HG03439 (cell line): ENCODE measurements around the gene HACL1.
"Not testable (repeated sequence)": the region's sequence is repeated elsewhere in the genome, so short reads cannot be mapped to it uniquely, and the experiment has no call there.

Source experiments
- ATAC-seq: cut with Tn5 transposase; IDR thresholded peaks from one replicate; pipeline ENCODE4 v1.9.1; 2021; ENCODE audit warnings: mild to moderate bottlenecking, moderate library complexity; ENCODE audit not compliant: unreplicated experiment

The HACL1 gene

DNA sequence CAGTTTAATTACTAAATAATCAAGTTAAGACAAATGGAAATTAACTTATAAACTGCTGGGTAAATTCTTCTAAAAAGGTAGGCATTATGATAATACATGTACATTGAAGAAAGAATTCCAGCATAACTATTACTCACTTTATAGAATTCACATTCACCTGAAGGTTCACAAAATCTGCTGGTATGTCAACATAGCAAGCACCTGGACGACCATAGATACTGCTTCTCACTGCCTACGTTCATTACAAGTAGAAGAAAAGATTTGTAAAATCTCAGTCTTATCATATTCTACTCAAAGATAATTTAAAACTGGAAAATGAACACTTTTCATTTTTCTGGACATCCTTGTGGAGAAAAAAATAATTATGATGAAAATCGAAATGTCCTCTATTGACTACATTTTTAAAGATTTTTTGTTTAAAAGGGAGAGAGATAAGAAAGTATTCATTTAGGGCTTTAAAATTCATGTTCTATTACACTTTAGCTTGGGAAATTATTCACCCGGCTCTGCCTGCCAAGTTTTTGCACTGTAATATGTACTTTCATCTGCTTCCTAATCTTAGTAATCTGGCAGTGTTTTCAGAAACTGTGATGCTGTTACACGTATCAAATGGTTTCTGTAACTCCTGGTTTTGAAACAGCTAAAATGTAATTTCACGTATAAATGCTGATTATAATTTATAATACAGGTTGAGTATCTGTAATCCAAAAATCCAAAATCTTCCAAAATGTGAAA lies 16.1 kb downstream of the HACL1 start:
- ATAC-seq = no peak

DNA sequence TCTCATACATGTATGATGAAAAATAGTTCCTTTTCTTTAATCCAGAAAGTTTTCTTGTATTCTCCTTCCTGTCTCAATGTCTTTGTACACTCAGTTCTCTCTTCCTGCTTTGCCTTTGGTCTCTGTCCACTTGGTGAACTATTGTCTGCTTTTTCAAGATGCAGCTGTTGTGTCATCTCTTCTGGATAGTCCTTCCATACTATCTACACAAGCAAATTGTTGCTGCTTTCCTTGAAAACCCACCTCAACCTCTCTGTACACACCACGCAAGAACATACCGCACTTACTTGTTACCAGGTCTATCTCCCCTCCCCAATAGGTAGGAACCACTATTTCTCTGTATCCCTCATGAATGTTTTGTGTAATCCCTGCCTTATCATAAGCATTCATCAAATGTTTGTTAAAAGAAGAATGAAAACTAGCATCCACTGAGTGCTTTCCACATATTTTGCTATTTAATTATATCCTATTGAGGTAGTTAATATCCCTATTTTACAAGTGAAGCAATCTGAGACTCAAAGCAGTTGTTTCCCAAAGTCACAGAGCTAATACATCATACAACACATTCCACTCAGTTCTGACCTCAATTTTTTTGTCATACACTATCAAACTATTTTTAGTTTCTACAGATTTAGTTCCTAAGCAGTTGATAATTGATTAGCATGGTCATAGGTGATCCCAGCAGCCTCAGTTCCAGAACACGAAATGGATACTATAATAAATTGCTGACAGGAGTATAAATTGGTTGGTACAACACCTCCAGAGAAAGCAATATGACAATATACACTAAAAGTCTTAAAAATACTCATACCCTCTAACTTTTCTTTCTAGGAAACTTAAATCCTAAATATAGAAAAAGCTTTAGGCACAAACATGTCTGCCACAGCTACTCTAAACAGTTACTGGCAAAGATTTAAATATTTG lies 19.6 kb downstream of the HACL1 start:
- ATAC-seq = no peak

DNA sequence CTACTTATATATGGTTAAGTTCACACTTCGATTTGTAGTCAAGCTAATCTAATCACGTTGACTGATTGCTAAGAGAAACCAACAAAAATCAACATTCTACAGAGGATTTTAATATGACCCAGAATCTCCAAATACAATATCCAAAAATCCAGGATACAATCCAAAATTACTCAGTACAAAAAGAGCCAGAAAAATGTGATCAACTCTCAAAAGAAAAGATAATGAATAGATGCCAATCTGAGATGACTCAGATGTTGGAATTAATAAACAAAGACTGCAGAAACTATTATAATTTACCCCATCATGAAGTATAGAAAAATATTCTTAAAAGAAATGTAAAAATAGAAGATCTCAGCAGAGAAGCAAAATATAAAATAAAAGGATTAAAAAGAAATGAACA lies 22.3 kb downstream of the HACL1 start:
- ATAC-seq = no peak

DNA sequence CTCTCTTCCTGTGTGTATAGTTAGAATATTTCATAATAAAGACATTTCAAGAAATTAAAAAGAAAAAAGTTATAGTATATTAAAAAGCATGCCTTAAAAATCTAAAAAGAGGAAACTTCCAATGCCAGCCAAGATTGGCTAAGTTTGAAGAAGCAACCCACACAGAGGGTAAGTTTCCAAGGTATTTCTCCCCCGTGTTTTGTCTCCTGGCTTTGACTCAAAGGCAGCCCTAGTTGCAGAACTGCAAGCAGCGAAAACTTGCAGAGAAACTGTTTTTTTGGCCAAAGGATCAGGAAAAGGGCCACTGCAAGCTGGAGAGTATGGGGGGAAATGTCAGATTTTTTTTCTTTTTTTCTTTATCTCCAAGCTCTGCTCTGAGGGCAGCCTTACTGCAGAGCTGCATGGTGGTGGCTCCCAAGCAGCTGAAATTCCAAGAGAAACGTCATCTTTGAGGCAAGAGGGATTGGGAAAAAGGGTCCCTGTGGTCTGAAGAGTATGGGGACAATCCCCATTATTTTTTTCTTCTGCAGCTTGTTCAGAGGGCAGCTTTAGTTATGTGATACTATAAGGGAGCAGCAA lies 23.0 kb downstream of the HACL1 start:
- ATAC-seq = no peak

DNA sequence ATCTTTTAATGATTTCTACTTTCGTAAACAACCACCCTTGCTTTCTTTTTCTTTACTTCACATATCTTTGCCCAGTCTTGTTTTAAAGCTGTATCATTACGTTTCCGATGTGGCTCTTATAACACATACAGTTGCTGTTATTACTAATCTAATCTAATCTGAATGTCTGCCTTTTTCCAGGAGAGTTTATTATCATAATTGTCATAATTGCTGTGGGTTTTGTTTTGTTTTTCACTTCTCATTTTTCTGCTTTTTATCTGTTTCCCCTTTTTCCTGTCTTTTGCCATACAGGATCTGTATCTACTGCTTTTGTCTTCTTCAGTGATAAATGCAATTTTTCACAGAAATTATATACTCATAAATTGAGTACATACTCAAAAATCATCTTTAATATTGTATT lies 24.9 kb downstream of the HACL1 start:
- ATAC-seq = no peak

DNA sequence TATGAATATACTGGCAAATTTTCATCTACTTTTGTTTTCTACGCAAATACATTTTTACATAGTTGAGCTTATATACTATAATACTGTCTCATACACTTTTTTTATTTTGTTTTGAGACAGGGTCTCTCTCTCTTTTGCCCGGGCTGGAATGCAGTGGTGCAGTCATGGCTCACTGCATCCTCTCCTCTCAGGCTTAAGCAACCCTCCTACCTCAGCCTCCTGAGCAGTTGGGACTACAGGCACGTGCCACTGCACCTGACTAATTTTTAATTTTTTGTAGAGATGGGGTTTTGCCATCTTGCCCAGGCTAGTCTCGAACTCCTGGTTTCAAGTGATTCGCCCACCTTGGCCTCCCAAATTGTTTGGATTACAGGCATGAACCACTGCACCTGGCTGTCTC lies 25.9 kb downstream of the HACL1 start:
- ATAC-seq = no peak

DNA sequence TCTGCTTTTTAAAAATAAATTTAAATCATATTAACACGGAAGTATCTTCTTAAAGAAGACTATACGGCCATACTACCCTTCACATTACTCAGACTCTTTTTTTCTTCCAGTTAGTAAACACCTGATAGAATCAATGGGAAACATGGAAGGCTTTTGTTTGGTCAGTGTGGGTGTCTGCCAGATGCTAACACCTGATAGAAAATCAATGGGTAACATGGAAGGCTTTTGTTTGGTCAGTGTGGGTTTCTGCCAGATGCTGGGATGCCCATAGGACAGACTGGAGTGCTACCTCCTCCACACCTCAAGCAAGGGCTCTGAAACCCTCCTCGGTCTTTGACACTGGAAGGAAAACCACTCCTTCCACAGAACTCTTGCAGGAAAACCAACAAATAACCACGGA lies 29.2 kb downstream of the HACL1 start:
- no peak for ATAC-seq

DNA sequence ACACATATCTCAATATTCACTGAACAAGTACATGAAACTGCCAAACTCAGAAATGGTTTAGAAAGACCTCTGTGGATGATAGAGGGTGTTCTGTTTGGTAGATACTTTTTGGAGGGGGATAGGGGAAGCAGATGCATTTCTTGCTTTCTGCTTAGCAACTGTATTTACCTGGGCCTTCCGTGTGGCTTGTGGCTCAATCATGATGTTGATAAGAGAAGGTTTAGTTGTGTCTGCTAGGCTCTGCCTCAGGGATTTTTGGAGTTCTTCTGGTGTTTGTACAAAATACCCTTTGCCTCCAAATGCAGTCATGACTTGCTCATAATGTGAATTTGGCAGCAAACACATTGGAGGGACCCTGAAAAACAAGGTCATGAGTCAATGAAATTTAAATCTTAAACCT lies 38.2 kb downstream of the HACL1 start:
- no peak for ATAC-seq

DNA sequence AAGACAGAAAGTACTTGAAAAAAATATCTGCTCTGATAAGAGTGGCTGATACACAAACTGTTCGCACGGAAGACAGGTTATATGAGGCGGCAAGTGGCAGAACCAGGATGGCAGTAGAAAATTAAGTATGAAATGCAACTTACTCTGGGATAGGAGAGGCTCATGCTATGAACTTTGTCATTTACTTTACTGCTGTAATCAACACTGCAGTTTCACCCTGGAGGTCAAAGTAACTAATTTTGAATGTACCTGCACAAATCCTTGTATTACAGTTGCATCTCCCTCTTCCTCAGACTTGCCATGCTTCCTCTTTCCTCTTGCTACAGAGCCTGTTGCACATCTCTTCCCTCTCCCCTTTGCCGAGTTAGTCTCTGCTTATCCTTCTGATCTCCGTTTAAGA lies 38.8 kb downstream of the HACL1 start:
- no peak for ATAC-seq

DNA sequence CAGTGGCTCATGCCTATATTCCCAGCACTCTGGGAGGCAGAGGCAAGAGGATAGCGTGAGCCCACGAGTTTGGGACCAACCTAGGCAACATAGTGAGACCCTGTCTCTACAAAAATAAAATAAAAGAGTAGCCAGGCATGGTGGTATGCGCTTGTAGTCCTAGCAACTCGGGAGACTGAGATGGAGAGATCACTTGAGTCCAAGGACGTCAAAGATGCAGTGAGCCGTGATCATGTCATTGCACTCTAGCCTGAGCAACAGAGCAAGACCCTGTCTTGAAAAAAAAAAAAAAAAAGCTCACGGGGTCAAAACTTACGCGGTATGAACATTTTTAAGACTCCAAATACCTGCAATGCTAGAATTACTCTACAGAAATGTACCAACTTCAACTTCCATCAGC lies 42.8 kb downstream of the HACL1 start:
- no peak for ATAC-seq

DNA sequence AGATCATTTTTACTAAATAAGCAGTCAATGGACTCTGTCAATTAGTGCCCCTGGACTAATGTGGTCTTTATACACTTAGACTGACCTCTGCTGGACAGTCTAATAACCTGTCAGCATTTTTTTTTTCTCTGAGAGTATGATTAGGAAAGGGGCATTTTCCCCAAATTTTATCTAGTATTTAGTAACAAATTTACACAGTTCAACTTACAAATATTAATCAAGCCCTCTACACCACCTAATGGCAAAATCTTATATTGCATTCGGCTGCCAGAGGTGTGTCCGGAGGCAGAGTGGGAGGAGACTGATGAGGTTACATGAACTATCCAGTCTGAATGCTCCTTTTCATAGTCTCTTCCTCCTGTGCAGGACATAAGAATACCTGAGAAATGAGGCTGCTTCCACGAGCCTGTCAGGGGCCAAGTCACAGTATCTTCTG lies 43.8 kb downstream of the HACL1 start:
- peak; percentile 58 for ATAC-seq

DNA sequence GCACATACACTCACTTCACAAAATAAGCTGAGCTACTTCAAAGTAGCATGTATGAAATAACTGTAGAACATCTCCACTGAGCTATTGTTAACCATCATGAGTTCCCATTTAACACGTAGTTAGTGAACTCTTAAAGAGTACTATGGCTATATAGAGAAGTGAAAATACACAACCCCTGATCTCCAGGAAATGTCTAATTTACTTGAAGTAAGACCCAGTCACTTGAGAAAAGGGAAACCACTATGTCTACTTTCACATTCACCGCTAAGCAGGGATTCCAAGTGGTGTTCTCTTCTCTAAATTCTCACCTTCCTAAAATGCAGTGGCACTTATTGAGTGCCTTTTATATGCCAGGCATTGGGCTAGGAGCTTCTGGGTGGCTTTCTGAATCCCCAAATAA lies 44.9 kb downstream of the HACL1 start:
- ATAC-seq = peak; percentile 78

DNA sequence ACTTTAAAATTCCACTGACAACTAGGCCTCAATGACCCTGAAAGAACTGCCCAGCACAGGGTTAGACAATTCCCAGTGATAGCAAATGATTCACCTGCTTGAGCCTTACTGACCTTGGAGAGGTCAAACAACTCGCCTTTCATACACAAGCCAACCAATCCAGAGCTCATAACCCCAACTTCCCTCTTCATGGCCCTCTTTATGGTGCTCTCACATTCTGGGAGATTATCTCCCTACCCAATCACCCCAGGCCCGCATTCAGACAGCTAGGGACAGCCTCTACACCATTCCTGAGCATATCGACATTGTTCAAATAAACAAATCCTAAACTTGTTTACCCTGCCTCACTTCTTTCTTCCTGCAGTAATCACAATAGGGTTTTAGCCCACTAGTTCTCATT lies 47.6 kb downstream of the HACL1 start:
- ATAC-seq = no peak

DNA sequence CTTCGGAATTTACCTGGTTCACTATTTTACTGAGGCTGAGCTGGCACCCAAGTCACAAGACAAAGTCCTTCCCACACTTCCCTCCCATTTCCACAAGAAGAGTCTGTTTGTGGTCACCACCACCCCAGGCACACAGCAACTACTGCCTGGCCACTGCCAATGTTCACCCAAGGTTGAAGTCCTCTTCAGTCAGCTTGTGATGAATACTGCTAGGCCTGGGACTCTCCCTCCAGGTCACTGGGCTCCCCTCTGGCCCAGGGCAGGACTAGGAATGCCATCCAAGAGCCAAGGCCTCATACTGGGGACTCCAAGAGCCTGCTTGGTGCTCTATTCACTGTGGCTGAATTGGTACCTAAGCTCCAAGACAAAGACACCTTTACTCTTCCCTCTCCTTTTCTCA lies 49.5 kb downstream of the HACL1 start:
- ATAC-seq = no peak

DNA sequence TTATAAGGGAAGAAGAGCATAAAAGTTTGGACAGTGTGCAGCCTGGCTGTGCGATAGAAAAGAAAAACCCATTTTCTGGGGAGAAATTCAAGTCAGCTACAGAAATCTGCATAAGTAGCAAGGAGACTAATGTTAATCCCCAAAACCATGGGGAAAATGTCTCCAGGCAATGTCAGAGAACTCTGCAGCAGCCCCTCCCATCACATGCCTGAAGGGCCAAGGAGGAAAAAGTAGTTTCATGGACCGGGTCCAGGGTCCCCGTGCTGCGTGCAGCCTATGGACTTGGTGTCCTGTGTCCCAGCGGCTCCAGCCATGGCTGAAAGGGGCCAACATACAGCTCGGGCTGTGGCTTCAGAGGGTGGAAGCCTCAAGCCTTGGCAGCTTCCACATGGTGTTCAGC lies 51.5 kb downstream of the HACL1 start:
- no peak for ATAC-seq

DNA sequence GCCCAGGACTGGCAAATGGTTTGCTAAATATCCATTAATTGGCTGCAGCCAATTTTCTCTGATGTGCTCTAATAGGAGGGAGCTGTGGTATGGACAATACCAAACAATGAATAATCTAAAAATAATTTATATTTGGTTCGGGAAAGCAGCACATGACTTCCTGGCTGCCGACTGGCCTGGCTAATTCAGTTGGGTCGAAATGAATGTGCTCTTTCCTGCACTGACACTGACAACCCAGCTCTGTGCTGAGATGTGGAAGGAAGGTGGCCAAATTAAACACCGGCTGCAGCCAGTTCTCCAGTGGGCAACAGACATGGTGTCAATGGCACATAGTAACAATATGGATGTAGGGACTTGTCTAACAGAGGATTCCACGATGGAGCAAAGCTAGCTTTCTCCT lies 58.8 kb downstream of the HACL1 start:
- no peak for ATAC-seq

DNA sequence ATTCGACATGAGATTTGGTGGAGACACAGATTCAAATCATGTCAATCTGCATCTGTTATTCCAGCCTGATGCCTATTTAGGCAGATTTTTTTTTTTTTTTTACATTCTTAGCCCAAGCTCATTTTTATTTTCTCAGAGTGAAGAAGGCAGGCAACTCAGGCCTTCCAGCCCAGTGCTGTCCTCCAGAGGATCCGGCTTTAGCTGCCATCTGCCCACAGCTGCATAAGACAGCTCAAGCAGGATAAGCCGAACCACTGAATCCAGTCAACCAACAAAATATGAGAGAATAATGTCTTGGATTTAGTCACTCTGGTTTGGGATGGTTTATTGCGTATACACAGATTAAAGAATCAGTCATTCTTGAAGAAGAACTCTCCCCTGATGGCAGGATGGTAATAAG lies 60.0 kb downstream of the HACL1 start:
- ATAC-seq = no peak

DNA sequence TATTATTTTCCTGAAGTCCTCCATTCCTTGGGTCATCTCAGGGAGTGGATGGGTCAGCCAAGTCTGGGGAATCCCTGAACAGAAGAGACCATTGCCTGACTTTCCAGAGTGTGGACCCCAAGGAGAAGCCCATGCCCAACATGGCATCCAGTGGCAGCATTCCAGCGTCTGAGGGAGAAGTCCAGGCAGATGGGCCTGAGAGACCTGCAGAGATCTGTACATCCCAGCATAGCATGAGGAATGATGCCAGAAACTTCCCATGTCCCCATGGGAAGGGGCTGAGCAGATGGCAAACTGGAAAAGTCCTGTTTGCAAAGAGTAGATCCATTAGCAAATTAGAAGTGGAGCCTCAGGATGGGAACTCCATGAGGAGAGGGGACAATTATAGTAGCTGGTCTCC lies 62.3 kb downstream of the HACL1 start:
- no peak for ATAC-seq

DNA sequence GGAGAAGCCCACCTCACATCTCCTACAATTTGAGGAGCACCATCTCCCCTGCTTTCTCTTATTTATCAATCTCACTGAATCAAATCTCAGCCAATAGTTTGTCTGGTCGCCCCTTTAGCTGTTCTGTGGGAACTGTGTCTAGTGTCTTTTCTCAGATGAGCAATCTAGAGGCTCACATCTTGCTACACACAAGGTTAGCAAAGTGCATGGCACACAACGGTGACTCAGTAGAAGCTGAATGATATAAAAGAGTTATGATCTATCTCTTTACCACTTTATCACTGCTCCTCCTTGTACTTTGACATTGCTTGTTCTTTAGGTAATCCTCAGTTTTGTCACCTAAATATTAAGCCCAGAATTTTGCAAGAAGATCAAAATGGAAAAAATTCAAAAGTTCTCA lies 63.0 kb downstream of the HACL1 start:
- no peak for ATAC-seq

DNA sequence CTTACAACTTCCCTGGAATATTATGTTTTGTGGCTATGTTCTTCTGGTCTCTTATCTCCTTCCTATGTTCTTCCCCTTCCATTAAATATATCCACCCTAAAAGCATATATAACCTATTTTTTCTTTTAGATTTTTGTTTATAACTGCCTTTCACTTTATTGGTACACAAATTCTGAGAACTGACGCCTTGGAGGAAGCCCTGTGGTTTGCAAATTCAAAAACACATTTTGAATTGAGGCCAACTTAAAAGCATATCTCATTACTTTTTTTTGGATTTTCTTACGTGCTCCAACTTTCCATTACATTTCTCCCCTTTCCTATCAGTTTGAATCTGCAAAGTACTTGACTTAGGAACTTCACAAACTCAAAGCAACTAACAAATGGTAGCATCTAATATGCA lies 64.5 kb downstream of the HACL1 start:
- ATAC-seq = no peak

DNA sequence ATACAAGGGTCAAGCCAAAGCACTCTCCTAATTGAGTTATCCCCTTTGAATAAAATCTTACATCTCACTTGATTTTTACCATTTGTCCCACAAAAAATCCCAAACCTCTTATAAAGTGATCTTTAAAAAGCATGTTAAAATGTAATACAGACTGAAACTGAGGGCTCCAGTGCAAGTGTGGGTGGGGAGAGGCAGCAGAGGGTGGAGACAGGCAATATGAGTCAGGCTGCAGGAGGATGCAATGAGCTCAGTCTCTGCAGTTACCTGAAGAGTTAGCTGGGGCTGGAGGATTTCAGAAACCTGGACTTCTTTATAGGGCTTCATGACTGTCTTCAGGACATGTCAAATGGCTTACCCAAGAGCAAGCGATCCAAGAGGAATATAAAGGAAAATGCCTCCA lies 65.6 kb downstream of the HACL1 start:
- ATAC-seq = no peak

DNA sequence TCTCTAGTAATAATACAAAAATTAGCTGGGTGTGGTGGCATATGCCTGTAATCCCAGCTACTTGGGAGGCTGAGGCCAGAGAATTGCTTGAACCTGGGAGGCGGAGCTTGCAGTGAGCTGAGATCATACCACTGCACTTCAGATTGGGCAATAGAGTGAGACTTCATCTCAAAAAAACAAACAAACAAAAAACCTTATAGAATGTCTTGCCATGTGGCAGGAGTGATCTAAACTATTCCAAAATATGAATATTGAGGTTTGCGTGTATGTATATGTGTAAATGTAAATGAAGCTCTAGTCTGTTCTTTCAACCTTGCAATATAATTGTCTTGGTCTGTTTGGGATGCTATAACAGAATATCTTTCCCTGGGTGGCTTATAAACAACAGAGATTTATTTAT lies 68.8 kb downstream of the HACL1 start:
- not testable (repeated sequence) for ATAC-seq
